K562 (cell line): ENCODE results near the gene PODNL1. TPM values are rescaled to one million over a fixed set of nuclear protein-coding genes. Genes with fewer than 3 reads are reported as not detected.

Source experiments
- CHD7 ChIP-seq: fragments of 200-600 bp; sonication (generic); IDR thresholded peaks from one replicate; pipeline ENCODE4 v1.6.1; 2012; ENCODE audit warnings: mild to moderate bottlenecking, low read depth, low read length, inconsistent platforms
- NEUROD1 ChIP-seq: fragments of 150-350 bp; IDR thresholded peaks from 2 replicates; pipeline ENCODE4 v1.6.1; 2014; ENCODE audit warnings: borderline replicate concordance, low read length, low read depth; ENCODE audit not compliant: partially characterized antibody
- TAL1 ChIP-seq: fragments of 450-650 bp; IDR thresholded peaks from 2 replicates; pipeline ENCODE4 v1.6.1; 2016; ENCODE audit warnings: mild to moderate bottlenecking
- polyA plus RNA-seq, 8 experiments: library from polyadenylated mRNA; depleted of rRNA in 4 of 8; stranded (reverse) in 5 of 8; unstranded in 3 of 8; fragments of >200 nt; fragmentation: Nextera tagmentation in 2 of 8; fragmentation: Illumina TruSeq in 1 of 8; extraction: Ambion mirVana in 2 of 8; extraction: Trizol in 1 of 8; gene quantifications; 2 replicates each; pipeline versions ENCODE4 v1.2.1 to v1.2.3, GENCODE V29; 2011 to 2014; ENCODE audit warnings: inconsistent platforms in 1 of 8, missing spikeins in 1 of 8
- total RNA-seq, 7 experiments: library from RNA; depleted of rRNA in 6 of 7; stranded (reverse); fragments of >200 nt in 6 of 7; fragmentation: Illumina TruSeq in 2 of 7; extraction: Trizol in 2 of 7; gene quantifications; 2 replicates each; pipeline versions ENCODE4 v1.2.1 to v1.2.3, GENCODE V29; 2011 to 2021; ENCODE audit warnings: low replicate concordance in 1 of 7

PODNL1 gene
- total and polyA plus RNA-seq, 9 of the 15 experiments (the other 6 are each of a cell fraction or from before 2014, with no cell fraction given): 0.18 to 0.47 (median 0.23) TPM; not detected in 3

GRCh38 chr19:13946414-13946813 lies 8.2 kb upstream of the PODNL1 start (continued):
- TF ChIP-seq CHD7: no peak
- no peak for TF ChIP-seq TAL1
- no peak for TF ChIP-seq NEUROD1
